Left ventricle myocardium superior (tissue), 1 donor: ENCODE measurements around the gene LAMA3. TPM values are rescaled to one million over a fixed set of nuclear protein-coding genes. Genes with fewer than 3 reads are reported as not detected.

Experiments
- ATAC-seq: fragments of 200-7000 bp; cut with Tn5 transposase; one replicate; pipeline ENCODE4 v1.9.1; 2020; ENCODE audit warnings: mild to moderate bottlenecking, moderate library complexity
- DNase-seq: peaks from one replicate; pipeline ENCODE4 v3.0.0-alpha.2; 2020
- intact Hi-C: fragments of 100-400 bp; cut with micrococcal nuclease; formaldehyde crosslinking; loops from one replicate; pipeline ENCODE4 v1.11.0; 2022
- total RNA-seq: library from RNA; stranded (reverse); fragmentation: NEBNext Ultra II Directional; extraction: Animal tissue kit (Norgen Biotek cat#: 25700); gene quantifications from one replicate; pipeline ENCODE4 v1.2.1, GENCODE V29; 2021
- donor health status: DM: no; HTN: yes; CAD: no; lungs with severe emphysema.

The LAMA3 gene
- total RNA-seq, 1 donor from 2014 or later = 3.4 TPM

- DNase-seq = no peak
- ATAC-seq = no peak
- intact Hi-C loops = no loop called here
Measured at GRCh38 chr18:23668731-23669130, 20.5 kb upstream of the LAMA3 start.

DNA sequence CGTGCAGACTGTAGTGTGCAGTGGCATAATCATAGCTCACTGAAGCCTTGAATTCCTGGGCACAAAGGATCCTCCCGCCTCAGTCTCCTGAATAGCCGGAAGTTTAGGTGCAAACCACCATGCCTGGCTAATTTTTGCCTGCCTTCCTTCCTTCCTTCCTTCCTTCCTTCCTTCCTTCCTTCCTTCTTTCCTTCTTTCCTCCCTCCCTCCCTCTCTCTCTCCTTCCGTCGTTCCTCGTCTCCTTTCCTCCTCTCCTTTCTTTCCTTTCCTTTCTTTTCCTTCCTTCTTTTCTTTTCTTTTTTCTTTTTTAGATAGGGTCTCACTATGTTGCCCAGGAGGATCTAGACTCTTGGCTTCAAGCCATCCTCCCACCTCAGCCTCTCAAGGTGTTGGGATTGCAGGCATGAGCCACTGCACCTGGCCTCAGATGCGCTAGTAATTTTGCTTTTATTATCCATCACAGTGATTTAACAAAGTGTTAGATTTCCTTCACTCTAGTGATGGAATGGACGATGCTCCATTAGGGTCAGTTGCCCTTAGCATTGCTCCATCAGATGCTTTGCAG, 20.0 kb upstream of the LAMA3 start:
- intact Hi-C loops = no loop called here
- DNase-seq (no peak), ATAC-seq (no peak)

- DNase-seq = no peak
- ATAC-seq = no peak
- intact Hi-C loops = no loop called here
Measured at GRCh38 chr18:23669804-23670405, 19.3 kb upstream of the LAMA3 start.

DNA sequence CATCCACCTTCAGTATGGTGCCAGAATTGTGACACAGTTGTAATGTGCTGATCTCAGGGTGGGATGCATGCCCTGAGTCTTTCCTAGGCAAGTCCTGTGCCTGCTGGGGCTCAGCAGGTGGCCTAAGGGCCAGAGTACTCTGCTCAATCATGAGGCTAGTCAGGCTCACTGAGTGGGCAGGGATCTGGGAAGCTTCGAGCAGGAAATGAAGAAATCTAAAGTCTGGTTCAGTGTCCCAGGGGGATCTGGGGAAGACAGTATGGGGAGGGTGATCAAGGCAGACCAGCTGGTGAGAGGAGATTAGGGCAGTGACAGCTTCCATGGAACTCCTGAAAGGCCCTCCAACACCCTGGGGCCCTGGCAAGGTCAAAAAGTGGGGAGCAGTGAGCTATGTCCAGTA, 17.7 kb upstream of the LAMA3 start:
- DNase-seq (no peak), ATAC-seq (peak; percentile 84)
- intact Hi-C loops = no loop called here

- ATAC-seq (no peak), DNase-seq (no peak)
- intact Hi-C loops = no loop called here
Measured at GRCh38 chr18:23673725-23674124, 15.5 kb upstream of the LAMA3 start.

- intact Hi-C loops = no loop called here
- ATAC-seq (peak; percentile 27), DNase-seq (no peak)
Measured at GRCh38 chr18:23675236-23675635, 14.0 kb upstream of the LAMA3 start.

- intact Hi-C loops = no loop called here
- ATAC-seq = no peak
- no peak for DNase-seq
Measured at GRCh38 chr18:23675896-23676295, 13.4 kb upstream of the LAMA3 start.

DNA sequence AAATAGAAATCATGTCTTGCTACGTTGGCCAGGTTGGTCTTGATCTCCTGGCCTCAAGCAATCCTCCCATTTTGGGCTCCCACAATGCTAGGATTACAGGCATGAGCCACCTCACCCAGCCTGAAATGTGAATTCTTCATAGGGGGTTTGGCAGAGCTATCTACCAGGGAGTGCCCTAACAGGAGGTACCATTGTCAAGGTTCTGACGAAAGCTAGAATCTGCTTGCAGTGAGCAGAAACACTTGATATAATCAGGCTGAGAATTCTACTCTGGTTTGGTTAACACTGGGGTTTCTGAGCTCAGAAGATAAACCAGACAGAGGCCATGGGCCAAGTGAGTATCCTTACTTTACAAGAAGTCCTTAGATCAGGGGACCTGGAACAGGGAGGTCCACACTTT, 7.2 kb upstream of the LAMA3 start:
- ATAC-seq = no peak
- intact Hi-C loops = no loop called here
- DNase-seq = no peak

- intact Hi-C loops = no loop called here
- ATAC-seq = no peak
Measured at GRCh38 chr18:23682472-23682871, 6.8 kb upstream of the LAMA3 start.

GRCh38 chr18:23683155-23683554, 6.1 kb upstream of the LAMA3 start:
- intact Hi-C loops = no loop called here
- no peak for ATAC-seq
- no peak for DNase-seq

More at GRCh38 chr18:23682472-23682871, 6.8 kb upstream of the LAMA3 start:
- DNase-seq = no peak

DNA sequence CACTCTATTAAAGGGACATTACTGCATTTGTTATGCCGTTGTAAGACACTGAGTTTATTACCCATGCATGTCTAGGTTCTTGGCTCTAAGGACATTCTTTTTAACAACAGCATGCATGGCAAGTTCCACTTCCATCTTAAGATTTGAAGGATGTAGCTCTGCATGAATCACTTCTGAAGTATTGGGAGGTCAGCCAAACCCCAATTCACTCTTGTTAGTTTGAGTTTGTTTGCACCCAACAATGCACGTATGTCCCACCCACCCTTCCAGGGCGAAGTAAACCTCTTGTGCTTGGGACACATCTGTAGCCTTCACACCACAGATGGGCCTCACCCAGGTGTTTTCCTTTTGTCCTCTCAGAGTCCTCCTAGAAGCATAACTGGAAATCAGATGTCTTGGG, 5.6 kb upstream of the LAMA3 start:
- intact Hi-C loops = no loop called here
- DNase-seq = no peak
- no peak for ATAC-seq

DNA sequence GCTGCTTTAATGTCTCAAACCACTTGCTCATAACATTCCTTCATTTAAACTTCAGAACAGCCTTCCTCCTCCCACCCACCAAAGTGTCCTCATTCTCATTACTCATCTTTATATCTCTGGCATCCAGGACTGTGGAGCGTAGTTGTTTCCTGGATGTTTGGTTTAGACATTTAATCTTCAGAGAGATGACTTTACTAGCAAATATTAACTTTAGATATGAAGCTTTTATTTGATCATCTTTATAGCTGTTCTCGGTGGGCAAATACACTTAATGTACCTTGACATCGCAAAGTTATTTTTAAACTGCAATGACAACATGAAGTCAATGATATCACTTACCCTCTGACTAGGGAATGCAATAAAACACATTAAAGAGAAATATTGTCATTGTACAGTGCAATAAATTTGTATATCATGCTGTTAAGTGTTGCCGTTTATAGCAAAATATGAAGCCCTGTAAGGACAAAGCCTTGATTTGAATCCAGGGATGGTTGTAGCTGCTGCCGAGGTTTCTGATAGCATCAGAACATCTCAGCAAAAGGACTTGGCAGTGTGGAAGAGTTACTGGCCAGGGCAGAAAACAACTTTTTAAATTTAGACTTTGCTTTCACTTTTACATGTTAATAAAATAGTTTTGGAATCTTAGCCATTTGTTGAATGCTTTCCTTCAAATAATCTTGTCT, 4.6 kb upstream of the LAMA3 start:
- intact Hi-C loops = no loop called here
- DNase-seq (no peak), ATAC-seq (peak; percentile 55)

DNA sequence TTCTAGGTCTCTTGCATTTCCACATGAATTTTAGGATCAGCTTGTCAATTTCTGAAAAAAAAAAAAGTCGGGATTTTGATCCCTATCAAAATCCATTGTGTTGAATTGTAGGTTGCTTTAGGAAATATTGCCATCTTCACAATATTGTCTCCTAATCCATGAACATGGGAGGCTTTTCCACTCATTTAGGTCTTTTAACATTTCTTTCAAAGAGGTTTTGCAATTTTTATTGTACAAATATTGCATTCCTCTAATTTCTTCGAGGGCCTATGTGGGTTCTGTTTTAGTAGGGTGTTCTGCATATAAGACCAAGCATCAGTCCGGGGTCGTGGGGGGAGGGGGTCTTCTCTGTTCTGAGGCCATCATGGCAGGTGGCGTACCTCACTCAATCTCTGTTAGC, 725 bp upstream of the LAMA3 start:
- intact Hi-C loops = no loop called here

GRCh38 chr18:23689616-23690504, 607 bp downstream of the LAMA3 start:
- ATAC-seq = peak; percentile 34
- intact Hi-C loops = no loop called here
- peak; percentile 44 for DNase-seq

More for the DNA sequence above, 725 bp upstream of the LAMA3 start:
- no peak for DNase-seq
- ATAC-seq = no peak

GRCh38 chr18:23690505-23691068, 1.3 kb downstream of the LAMA3 start:
- intact Hi-C loops = no loop called here
- DNase-seq (no peak), ATAC-seq (no peak)

GRCh38 chr18:23693846-23694245, 4.6 kb downstream of the LAMA3 start:
- DNase-seq (no peak), ATAC-seq (peak; percentile 55)
- intact Hi-C loops = no loop called here

DNA sequence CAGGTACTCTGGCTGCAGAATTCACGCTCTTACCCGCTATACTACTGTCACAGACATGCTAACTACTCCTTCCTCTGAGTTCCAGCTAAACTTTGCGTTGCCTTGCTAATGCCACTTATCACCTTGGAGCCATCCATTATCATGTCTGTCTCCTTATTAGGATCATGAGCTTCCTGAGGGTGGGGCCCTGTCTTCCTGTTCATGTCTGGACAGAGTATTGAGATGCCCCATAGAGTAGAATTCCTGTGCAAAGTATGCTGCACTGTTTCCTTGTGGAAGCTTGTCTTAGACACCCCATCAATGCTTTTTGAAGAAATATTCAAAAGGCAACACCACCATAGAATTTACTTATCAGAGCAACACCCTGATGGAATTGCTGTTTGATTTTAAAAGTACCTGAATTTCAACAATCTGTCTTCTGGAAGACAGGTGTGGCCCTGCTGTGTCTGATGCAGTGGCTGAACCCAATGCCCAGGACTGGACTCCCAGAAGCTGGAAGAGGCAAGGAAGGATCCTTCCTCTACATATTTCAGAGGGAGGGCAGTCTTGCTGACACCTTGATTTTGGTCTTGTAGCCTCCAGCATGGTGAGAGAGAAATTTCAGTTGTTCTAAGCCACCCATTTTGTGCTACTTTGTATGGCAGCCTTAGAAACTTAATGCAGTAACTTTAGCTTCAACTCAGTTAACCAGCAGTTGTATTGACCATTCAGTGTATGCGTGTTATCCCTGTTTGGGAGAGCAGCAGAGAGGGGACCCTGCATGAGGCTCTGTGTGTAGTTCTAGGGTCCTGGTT, 5.6 kb downstream of the LAMA3 start:
- DNase-seq = no peak
- intact Hi-C loops = no loop called here
- ATAC-seq = no peak

GRCh38 chr18:23701017-23701416, 11.8 kb downstream of the LAMA3 start:
- ATAC-seq = no peak
- no peak for DNase-seq
- intact Hi-C loops = loop anchor here (5.0 kb wide), 1 partner anchor 79 kb away; no protein-coding TSS in a partner anchor
